GM18511 (cell line): ENCODE results near the gene CCNL1.
"Not testable (repeated sequence)": the region's sequence is repeated elsewhere in the genome, so short reads cannot be mapped to it uniquely, and the experiment has no call there.

Experiments
- ATAC-seq: cut with Tn5 transposase; IDR thresholded peaks from one replicate; pipeline ENCODE4 v1.9.1; 2021; ENCODE audit warnings: mild to moderate bottlenecking, moderate library complexity; ENCODE audit not compliant: unreplicated experiment

Gene CCNL1

GRCh38 chr3:157172746-157173145, 12.8 kb upstream of the CCNL1 start:
- ATAC-seq = no peak

- ATAC-seq = no peak
Observed at GRCh38 chr3:157170861-157171260, 10.9 kb upstream of the CCNL1 start.

GRCh38 chr3:157167371-157168042, 7.6 kb upstream of the CCNL1 start:
- no peak for ATAC-seq

DNA sequence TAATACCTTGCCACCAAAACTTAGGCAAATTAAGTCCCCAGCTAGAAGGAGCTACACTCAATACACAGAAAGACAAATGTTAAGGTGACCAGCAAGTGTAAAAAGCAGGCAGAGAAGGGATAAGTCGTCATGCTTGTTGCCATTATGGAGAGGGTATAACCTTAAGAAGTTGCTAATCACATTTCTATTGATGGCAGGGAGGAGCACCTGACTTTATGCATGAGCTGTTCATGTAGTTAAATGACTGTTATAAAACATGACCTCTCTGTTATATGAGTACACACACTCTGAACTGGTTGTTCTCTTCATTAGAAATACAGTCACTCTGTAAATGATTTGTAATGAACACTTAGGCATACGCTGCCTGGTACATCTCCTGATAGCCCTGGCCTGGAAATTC, 6.6 kb upstream of the CCNL1 start:
- ATAC-seq = peak; percentile 79

DNA sequence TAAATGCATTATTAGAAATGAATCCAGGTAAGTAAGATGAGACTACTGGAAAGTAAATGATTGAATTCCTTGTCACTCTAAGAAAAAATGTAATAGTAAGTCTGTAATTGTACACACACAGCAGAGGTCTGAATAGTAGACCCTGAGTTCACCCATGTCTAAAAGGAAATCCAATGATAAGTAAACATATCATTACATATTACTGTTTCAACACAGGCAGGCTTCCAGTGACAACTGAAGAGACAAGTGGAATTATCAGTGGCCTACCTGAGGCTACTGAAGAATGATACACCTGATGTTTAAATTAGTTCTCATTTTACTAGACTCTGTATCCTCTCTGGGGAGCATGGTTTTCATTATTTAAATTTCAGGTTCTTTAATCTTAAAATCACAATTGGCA, 6.2 kb upstream of the CCNL1 start:
- peak; percentile 15 for ATAC-seq

DNA sequence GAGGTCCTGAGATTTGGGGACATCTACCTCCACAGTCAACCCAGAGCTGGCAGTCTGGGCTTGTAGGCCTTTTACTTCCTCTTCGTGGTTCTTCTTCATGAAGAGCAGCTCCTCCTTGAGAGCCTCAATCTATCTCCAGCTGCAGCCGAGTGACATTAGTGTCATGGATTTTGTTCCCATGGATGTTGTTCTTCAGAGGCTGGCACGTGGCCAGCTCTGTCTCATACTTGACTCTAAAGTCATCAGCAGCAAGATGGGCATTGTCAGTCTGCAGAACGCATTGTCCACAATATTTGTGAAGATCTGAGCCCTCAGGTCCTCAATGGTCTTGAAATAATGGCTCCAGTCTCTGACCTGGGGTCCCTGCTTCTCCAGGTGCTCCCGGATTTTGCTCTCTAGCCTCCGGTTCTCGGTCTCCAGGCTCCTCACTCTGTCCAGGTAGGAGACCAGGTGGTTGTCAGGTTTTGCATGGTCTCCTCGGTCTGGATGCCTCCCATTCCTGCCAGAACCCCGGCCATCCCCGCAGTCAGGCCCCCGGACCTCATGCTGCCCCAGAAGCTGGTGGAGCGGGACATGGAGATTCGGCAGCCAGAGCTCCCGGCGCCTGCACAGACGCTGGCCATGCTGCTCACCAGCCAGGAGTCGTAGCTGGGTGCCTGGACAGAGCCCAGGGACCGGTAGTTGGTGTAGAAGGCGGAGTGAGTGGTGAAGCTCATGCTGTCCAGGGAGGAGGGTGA, 3.4 kb upstream of the CCNL1 start:
- no peak for ATAC-seq

DNA sequence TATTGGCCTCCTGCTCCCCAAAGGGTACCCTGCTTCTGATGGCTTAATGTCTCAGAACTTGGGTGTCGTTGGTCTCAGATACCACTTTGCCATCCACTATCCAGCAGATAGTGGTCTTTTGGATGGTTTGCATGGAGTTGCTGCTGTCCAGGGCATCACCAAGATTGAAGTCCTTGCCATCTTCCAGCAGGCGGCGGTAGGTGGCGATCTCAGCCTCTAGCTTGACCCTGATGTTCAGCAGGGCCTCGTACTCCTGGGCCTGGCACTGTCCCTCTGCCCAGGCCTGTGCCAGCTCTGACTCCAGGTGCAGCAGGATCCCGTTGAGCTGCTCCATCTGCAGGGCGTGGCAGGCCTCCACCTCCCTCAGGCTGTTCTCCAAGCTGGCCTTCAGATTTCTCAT, 2.7 kb upstream of the CCNL1 start:
- ATAC-seq = not testable (repeated sequence)

GRCh38 chr3:157160658-157161424, 894 bp upstream of the CCNL1 start:
- ATAC-seq = peak; percentile 40

- peak; percentile 62 for ATAC-seq
Observed at GRCh38 chr3:157159037-157159761, 748 bp downstream of the CCNL1 start.

- ATAC-seq = no peak
Observed at GRCh38 chr3:157157836-157158235, 2.1 kb downstream of the CCNL1 start.

- no peak for ATAC-seq
Observed at GRCh38 chr3:157156837-157157635, 2.9 kb downstream of the CCNL1 start.

DNA sequence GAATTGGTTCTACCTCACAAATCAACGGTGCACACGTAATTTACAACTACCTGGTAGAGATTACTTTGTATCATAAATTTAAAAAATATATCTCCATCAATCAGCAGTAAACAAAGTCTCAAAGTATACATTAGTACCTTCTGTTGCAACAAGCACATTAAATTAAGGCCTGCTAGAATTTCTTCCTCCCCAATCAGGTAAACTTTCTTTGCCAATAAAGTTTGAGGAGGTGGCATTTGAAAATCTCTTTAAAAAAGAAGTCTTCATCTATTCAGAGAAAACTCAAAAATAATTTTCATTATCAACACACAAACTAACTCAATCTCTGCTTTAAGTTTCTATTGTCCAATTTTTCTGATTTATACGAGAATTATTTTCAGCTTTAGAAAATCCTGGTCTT, 4.4 kb downstream of the CCNL1 start:
- ATAC-seq = no peak

DNA sequence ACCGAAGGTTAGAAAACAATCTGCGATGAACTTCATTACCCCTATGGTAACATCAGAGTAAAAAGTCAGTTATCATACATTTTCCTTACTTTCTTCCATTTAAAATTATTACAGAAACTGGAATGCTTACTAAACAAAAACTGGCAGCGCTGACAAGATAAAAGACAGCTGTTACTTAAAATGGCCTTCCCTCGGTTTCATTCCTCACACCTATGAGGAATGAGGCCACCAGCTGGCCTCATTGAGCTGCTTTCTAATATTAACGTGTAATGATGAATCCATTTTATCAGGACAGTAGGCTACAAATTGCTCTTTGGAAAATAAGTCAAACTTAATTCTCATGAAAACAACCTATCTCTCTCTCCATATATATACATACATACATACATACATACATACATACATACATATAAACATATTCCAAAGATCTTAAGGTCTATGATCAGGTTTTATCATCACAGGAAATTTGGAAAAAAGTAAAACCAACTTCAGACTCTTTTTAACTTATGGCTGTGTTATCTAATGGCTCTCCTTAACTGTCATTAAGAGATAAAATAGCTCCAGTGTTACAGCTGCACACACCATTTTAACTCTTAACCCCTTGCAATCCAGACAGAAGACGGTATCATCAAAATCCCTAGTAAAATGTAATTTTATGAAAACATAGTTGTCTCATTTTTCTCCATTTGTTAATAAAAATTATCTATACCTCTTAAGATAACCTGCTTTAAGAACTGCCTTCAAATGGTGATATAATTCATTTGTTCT, 5.2 kb downstream of the CCNL1 start:
- ATAC-seq = no peak

- no peak for ATAC-seq
Observed at GRCh38 chr3:157152930-157153329, 7.0 kb downstream of the CCNL1 start.

GRCh38 chr3:157152438-157152837, 7.5 kb downstream of the CCNL1 start:
- no peak for ATAC-seq

- no peak for ATAC-seq
Observed at GRCh38 chr3:157151627-157152026, 8.3 kb downstream of the CCNL1 start.

DNA sequence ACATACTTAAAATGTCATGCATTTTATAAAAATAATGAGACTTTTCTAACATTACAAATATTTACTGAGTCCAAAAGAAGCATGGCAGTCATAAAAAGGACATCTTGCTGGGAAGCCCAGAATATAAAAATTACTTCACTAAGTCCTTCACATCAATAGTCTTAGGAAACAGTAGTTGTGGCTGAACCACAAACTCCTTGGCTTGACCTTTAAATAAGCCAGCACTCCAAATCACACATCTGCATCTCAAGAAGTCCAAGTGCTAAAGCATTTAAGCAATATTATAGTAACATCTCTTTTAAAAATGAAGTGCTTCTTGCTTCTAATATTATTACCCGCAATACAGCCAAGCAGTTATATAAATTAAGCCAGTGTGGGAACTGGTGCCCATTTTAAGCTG, 8.8 kb downstream of the CCNL1 start:
- no peak for ATAC-seq

- no peak for ATAC-seq
Observed at GRCh38 chr3:157149136-157149696, 10.7 kb downstream of the CCNL1 start.

DNA sequence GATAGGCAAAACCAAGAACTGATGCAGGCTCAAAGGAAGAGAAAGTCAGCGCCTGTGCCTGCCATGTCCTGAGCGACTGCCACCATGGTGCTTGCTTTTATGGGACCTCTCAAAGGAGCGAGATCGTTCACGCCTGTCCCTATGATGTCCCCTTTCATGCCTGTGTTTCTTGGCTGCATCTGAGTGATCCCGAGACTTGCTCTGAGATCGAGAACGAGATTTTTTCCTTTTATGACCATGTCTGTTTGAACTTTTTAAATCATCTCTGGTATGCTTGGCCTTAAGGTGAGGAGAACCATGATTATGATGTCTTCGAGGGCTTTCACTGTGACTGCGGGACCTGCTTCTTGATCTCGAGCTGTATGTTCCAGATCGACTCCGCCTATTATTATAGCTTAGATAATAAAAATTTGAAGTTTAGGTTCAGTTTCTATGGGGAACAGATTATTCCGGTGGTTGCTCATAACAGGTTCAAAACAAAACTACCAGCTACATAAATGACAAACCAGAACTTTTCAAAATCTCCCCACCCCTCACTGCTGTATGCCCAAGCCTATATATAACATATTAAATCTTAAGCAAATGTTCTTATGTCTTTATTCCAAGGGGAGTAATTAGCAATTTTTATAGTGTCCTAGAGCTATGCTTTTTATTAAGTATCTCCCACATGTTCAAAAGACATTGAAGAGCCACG, 11.6 kb downstream of the CCNL1 start:
- no peak for ATAC-seq
